WTC11 (cell line): ENCODE measurements around the gene HRC. TPM values are rescaled to one million over a fixed set of nuclear protein-coding genes. Genes with fewer than 3 reads are reported as not detected.

ENCODE experiments used
- ATAC-seq: fragments of 200-7000 bp; cut with Tn5 transposase; 2 replicates; pipeline ENCODE4 v1.10.0; 2021; ENCODE audit warnings: mild to moderate bottlenecking, moderate library complexity
- CTCF ChIA-PET: fragments of 300-600 bp; sonication (Branson Sonifier 250); formaldehyde crosslinking; loops from one replicate; lab custom pipeline; 2021; ENCODE audit warnings: antibody characterized with exemption; lab: Charles Lee
- POLR2A ChIA-PET: fragments of 350-600 bp; sonication (Branson Sonifier 250); formaldehyde crosslinking; loops from one replicate; lab custom pipeline; 2021; ENCODE audit warnings: antibody characterized with exemption; lab: Charles Lee
- DNase-seq: peaks from one replicate; pipeline ENCODE4 v3.0.0; 2021; ENCODE audit warnings: low spot score
- H3K27ac Mint-ChIP-seq: 2 replicates; pipeline ENCODE4 v1.8.0; 2021; ENCODE audit warnings: mixed read lengths
- H3K27me3 Mint-ChIP-seq: 2 replicates; pipeline ENCODE4 v1.8.0; 2021; ENCODE audit warnings: low read depth, mild to moderate bottlenecking, moderate library complexity, mixed read lengths
- H3K36me3 Mint-ChIP-seq: 2 replicates; pipeline ENCODE4 v1.8.0; 2021; ENCODE audit warnings: mixed read lengths
- H3K4me1 Mint-ChIP-seq: 2 replicates; pipeline ENCODE4 v1.8.0; 2022; ENCODE audit warnings: mixed read lengths
- H3K4me3 Mint-ChIP-seq: 2 replicates; pipeline ENCODE4 v1.8.0; 2021; ENCODE audit warnings: mild to moderate bottlenecking, moderate library complexity, mixed read lengths
- H3K9me3 Mint-ChIP-seq: 2 replicates; pipeline ENCODE4 v1.8.0; 2021; ENCODE audit warnings: mixed read lengths
- CREM ChIP-seq: sonication (generic); formaldehyde crosslinking; IDR thresholded peaks from 2 replicates; pipeline ENCODE4 v1.8.1; 2022; ENCODE audit warnings: mild to moderate bottlenecking, missing genetic modification reagents, moderate library complexity
- CTCF ChIP-seq: fragments of 200-600 bp; IDR thresholded peaks from 2 replicates; pipeline ENCODE4 v1.8.0; 2022; ENCODE audit warnings: antibody characterized with exemption
- E2F5 ChIP-seq: sonication (generic); formaldehyde crosslinking; IDR thresholded peaks from 2 replicates; pipeline ENCODE4 v1.8.1; 2022; ENCODE audit warnings: mild to moderate bottlenecking, moderate library complexity, missing genetic modification reagents
- ELF4 ChIP-seq: sonication (generic); formaldehyde crosslinking; IDR thresholded peaks from 2 replicates; pipeline ENCODE4 v1.8.1; 2022; ENCODE audit warnings: low read depth, mild to moderate bottlenecking, moderate library complexity, missing genetic modification reagents
- FOXJ3 ChIP-seq: sonication (generic); formaldehyde crosslinking; IDR thresholded peaks from 2 replicates; pipeline ENCODE4 v1.9.0; 2021; ENCODE audit warnings: missing genetic modification reagents, mild to moderate bottlenecking, borderline replicate concordance
- GABPB1 ChIP-seq: sonication (generic); formaldehyde crosslinking; IDR thresholded peaks from 2 replicates; pipeline ENCODE4 v1.8.1; 2023; ENCODE audit warnings: mild to moderate bottlenecking, missing genetic modification reagents
- IRF2 ChIP-seq: sonication (generic); formaldehyde crosslinking; IDR thresholded peaks from 2 replicates; pipeline ENCODE4 v1.8.0; 2022; ENCODE audit warnings: low read depth, missing genetic modification reagents, borderline replicate concordance
- NR1H2 ChIP-seq: sonication (generic); formaldehyde crosslinking; IDR thresholded peaks from 2 replicates; pipeline ENCODE4 v1.9.0; 2021; ENCODE audit warnings: mild to moderate bottlenecking, moderate library complexity, missing genetic modification reagents
- PRDM15 ChIP-seq: sonication (generic); formaldehyde crosslinking; IDR thresholded peaks from 2 replicates; pipeline ENCODE4 v1.8.0; 2022; ENCODE audit warnings: missing genetic modification reagents
- SMAD3 ChIP-seq: sonication (generic); formaldehyde crosslinking; IDR thresholded peaks from 2 replicates; pipeline ENCODE4 v1.8.0; 2022; ENCODE audit warnings: missing genetic modification reagents, mild to moderate bottlenecking, borderline replicate concordance
- STAT6 ChIP-seq: sonication (generic); formaldehyde crosslinking; conservative IDR thresholded peaks from 2 replicates; pipeline ENCODE4 v1.8.1; 2023; ENCODE audit warnings: mild to moderate bottlenecking, low read depth, missing genetic modification reagents, moderate library complexity
- TEAD4 ChIP-seq: sonication (generic); formaldehyde crosslinking; IDR thresholded peaks from 2 replicates; pipeline ENCODE4 v1.8.0; 2022; ENCODE audit warnings: mild to moderate bottlenecking, missing genetic modification reagents
- ZBTB21 ChIP-seq: sonication (generic); formaldehyde crosslinking; IDR thresholded peaks from 2 replicates; pipeline ENCODE4 v1.8.1; 2023; ENCODE audit warnings: mild to moderate bottlenecking, missing genetic modification reagents, borderline replicate concordance
- ZMAT4 ChIP-seq: fragments of 250-450 bp; sonication (Bioruptor Pico); IDR thresholded peaks from 2 replicates; pipeline ENCODE4 v1.9.0; 2021; ENCODE audit warnings: mild to moderate bottlenecking
- ZNF121 ChIP-seq: sonication (generic); formaldehyde crosslinking; IDR thresholded peaks from 2 replicates; pipeline ENCODE4 v1.8.0; 2023; ENCODE audit warnings: missing genetic modification reagents
- ZNF232 ChIP-seq: sonication (generic); formaldehyde crosslinking; IDR thresholded peaks from 2 replicates; pipeline ENCODE4 v1.8.0; 2022; ENCODE audit warnings: mild to moderate bottlenecking, missing genetic modification reagents
- total RNA-seq: library from RNA; stranded (reverse); gene quantifications from 3 replicates; pipeline ENCODE4 v1.2.3, GENCODE V29; 2021

The HRC gene
- total RNA-seq, 1 experiment from 2014 or later, result 1.9 TPM

GRCh38 chr19:49129238-49129583 is 26.0 kb downstream of the HRC start:
- peak overlapping the region; percentile 89 for H3K4me3 Mint-ChIP-seq
- H3K36me3 Mint-ChIP-seq, result peaks cover 7% of the 10 kb centered on the region
- H3K27ac Mint-ChIP-seq, result no peak overlapping the region
- ChIA-PET POLR2A (interaction anchor here (1.3 kb wide), 1 partner anchor 17 kb away, joined by 3 read pairs; no protein-coding TSS in a partner anchor), CTCF (interaction anchor here (0.9 to 9.7 kb wide), 9 partner anchors 10 to 136 kb away, joined by 3 to 118 read pairs (median 6); partner anchors contain the start of gene RUVBL2)
- ATAC-seq (no peak), DNase-seq (peak; percentile 74)
- no peaks in the 10 kb centered on the region for H3K9me3 Mint-ChIP-seq
- peaks cover 66% of the 10 kb centered on the region for H3K27me3 Mint-ChIP-seq
- no peak for TF ChIP-seq IRF2
- TF ChIP-seq FOXJ3, result no peak
- TF ChIP-seq E2F5, result no peak
- TF ChIP-seq ELF4, result no peak
- no peak for TF ChIP-seq PRDM15 (CRISPR knock-in tag)
- TF ChIP-seq CREM, result no peak
- H3K4me1 Mint-ChIP-seq, result peaks cover 35% of the 10 kb centered on the region

- Mint-ChIP-seq H3K4me1 (peaks cover 30% of the 10 kb centered on the region), H3K36me3 (peaks cover 2% of the 10 kb centered on the region; the same call in 1 of the 2 replicates), H3K4me3 (peak overlapping the region; percentile 89), H3K27me3 (peaks cover 65% of the 10 kb centered on the region), H3K27ac (peak overlapping the region; percentile 29; the same call in 1 of the 2 replicates), H3K9me3 (no peaks in the 10 kb centered on the region)
- ChIA-PET POLR2A (interaction anchor here (1.3 to 1.5 kb wide), 2 partner anchors 18 to 20 kb away, joined by 5 read pairs; no protein-coding TSS in a partner anchor), CTCF (interaction anchor here (0.9 to 9.7 kb wide), 16 partner anchors 11 to 173 kb away, joined by 3 to 118 read pairs (median 10); partner anchors contain the start of gene LIN7B)
- TF ChIP-seq ZNF232 (no peak), NR1H2 (CRISPR knock-in tag) (no peak), STAT6 (CRISPR knock-in tag) (no peak), ZNF121 (CRISPR knock-in tag) (no peak), ZBTB21 (CRISPR knock-in tag) (no peak)
- ATAC-seq (no peak), DNase-seq (no peak)
These were observed 26.5 kb downstream of the HRC start for GRCh38 chr19:49128545-49129237.

- POLR2A ChIA-PET, result interaction anchor here (1.3 to 1.5 kb wide), 2 partner anchors 18 to 21 kb away, joined by 5 read pairs; no protein-coding TSS in a partner anchor
- H3K36me3 Mint-ChIP-seq, result no peaks in the 10 kb centered on the region
- no peaks in the 10 kb centered on the region for H3K9me3 Mint-ChIP-seq
- ATAC-seq (peak; percentile 90), DNase-seq (peak; percentile 98)
- H3K27me3 Mint-ChIP-seq, result peaks cover 66% of the 10 kb centered on the region
- peak overlapping the region; percentile 97 for H3K27ac Mint-ChIP-seq
- peaks cover 25% of the 10 kb centered on the region for H3K4me1 Mint-ChIP-seq
- CTCF ChIA-PET, result interaction anchor here (0.6 to 9.7 kb wide), 26 partner anchors 8 to 462 kb away, joined by 3 to 118 read pairs (median 6); partner anchors contain the start of gene LIN7B
- peak overlapping the region; percentile 89 for H3K4me3 Mint-ChIP-seq
- TF ChIP-seq GABPB1 (CRISPR knock-in tag) (peak; percentile 73; the same call in 1 of the 2 replicates), ZMAT4 (CRISPR knock-in tag) (no peak), CTCF (no peak), TEAD4 (CRISPR knock-in tag) (peak; percentile 78; the same call in 1 of the 2 replicates), SMAD3 (CRISPR knock-in tag) (peak; percentile 95)
These were observed 27.3 kb downstream of the HRC start for GRCh38 chr19:49127674-49128544.
